SK-N-SH (cell line): ENCODE results near the gene MTHFS. TPM values are rescaled to one million over a fixed set of nuclear protein-coding genes. Genes with fewer than 3 reads are reported as not detected.
A peak's percentile ranks its signal among the peaks of the same experiment; 100 is the strongest.

Experiments
- CTCF ChIA-PET: fragments of 300-600, 350-600 bp; formaldehyde crosslinking; extraction: SDS; loops from one replicate; lab custom pipeline; 2021; lab: Yijun Ruan, JAX
- POLR2A ChIA-PET: fragments of 350-600 bp; sonication (Branson Sonifier 250); formaldehyde crosslinking; extraction: SDS; loops from one replicate; lab custom pipeline; 2020; ENCODE audit warnings: antibody characterized with exemption, inconsistent platforms; lab: Yijun Ruan, JAX
- DNase-seq: peaks from one replicate; pipeline ENCODE4 v3.0.0; 2012
- H2AFZ ChIP-seq: fragments of 200-600 bp; sonication (generic); 2 replicates; pipeline ENCODE4 v1.8.1; 2016; ENCODE audit warnings: antibody characterized with exemption, mild to moderate bottlenecking, low read depth
- H3F3A ChIP-seq: fragments of 200-600 bp; sonication (generic); replicated peaks from 2 replicates; pipeline ENCODE3; 2016; ENCODE audit warnings: antibody characterized with exemption, mild to moderate bottlenecking; ENCODE audit not compliant: insufficient read depth
- H3K27ac ChIP-seq, 2 experiments: fragments of 200-500 bp in 1 of 2; fragments of 200-600 bp in 1 of 2; sonication (Bioruptor generic) in 1 of 2; sonication (generic), shearing (Covaris generic) in 1 of 2; 2 replicates each; pipeline versions ENCODE4 v1.5.1 to v1.6.1; 2014 to 2016; ENCODE audit warnings: low read depth in 2 of 2, inconsistent platforms in 1 of 2, low read length in 1 of 2, mild to moderate bottlenecking in 1 of 2, mixed read lengths in 1 of 2
- H3K27me3 ChIP-seq: fragments of 200-600 bp; sonication (generic), shearing (Covaris generic); 2 replicates; pipeline ENCODE4 v1.6.1; 2016; ENCODE audit warnings: mixed run types; ENCODE audit not compliant: insufficient read depth
- H3K36me3 ChIP-seq, 2 experiments: fragments of 200-500 bp in 1 of 2; fragments of 200-600 bp in 1 of 2; sonication (Bioruptor generic) in 1 of 2; sonication (generic) in 1 of 2; replicated peaks in 1 of 2; 2 replicates each; pipeline versions ENCODE3 to v1.5.1; 2014 to 2016; ENCODE audit warnings: low read length in 1 of 2, mild to moderate bottlenecking in 1 of 2; ENCODE audit not compliant: insufficient read depth in 2 of 2, control insufficient read depth in 1 of 2
- H3K4me1 ChIP-seq, 2 experiments: fragments of 200-500 bp in 1 of 2; fragments of 200-600 bp in 1 of 2; sonication (Bioruptor generic) in 1 of 2; sonication (generic), shearing (Covaris generic) in 1 of 2; 2 replicates each; pipeline versions ENCODE4 v1.5.1 to v1.6.1; 2014 to 2016; ENCODE audit warnings: low read depth in 1 of 2, low read length in 1 of 2, mixed run types in 1 of 2; ENCODE audit not compliant: insufficient read depth in 2 of 2, control insufficient read depth in 1 of 2
- H3K4me2 ChIP-seq: fragments of 200-600 bp; sonication (generic), shearing (Covaris generic); 2 replicates; pipeline ENCODE4 v1.6.1; 2017; ENCODE audit warnings: mixed run types
- H3K4me3 ChIP-seq, 2 experiments: fragments of 200-500 bp in 1 of 2; fragments of 200-600 bp in 1 of 2; sonication (Bioruptor generic) in 1 of 2; sonication (generic), shearing (Covaris generic) in 1 of 2; 2 replicates each; pipeline versions ENCODE4 v1.5.1 to v1.8.1; 2014 to 2016; ENCODE audit warnings: low read depth in 2 of 2, inconsistent platforms in 1 of 2, low read length in 1 of 2, mild to moderate bottlenecking in 1 of 2, mixed read lengths in 1 of 2, moderate library complexity in 1 of 2
- H3K79me2 ChIP-seq: fragments of 200-600 bp; sonication (generic); 2 replicates; pipeline ENCODE4 v1.8.1; 2017; ENCODE audit warnings: mild to moderate bottlenecking; ENCODE audit not compliant: insufficient read depth
- H3K9ac ChIP-seq: fragments of 200-600 bp; sonication (generic); 2 replicates; pipeline ENCODE4 v1.6.1; 2017; ENCODE audit warnings: mixed run types
- H3K9me2 ChIP-seq: fragments of 200-600 bp; sonication (generic); 2 replicates; pipeline ENCODE4 v1.6.1; 2017; ENCODE audit warnings: mixed run types
- H3K9me3 ChIP-seq: fragments of 200-600 bp; sonication (generic); 2 replicates; pipeline ENCODE4 v1.6.1; 2017; ENCODE audit warnings: mixed run types, mild to moderate bottlenecking, moderate library complexity
- H4K20me1 ChIP-seq: fragments of 200-600 bp; sonication (generic); 2 replicates; pipeline ENCODE4 v1.6.1; 2017; ENCODE audit warnings: mild to moderate bottlenecking, mixed run types; ENCODE audit not compliant: insufficient read depth
- CTCF ChIP-seq: fragments of 200-600 bp; sonication (generic); IDR thresholded peaks from 2 replicates; pipeline ENCODE4 v1.6.1; 2017; ENCODE audit warnings: antibody characterized with exemption, mild to moderate bottlenecking, moderate library complexity
- ELF1 ChIP-seq: IDR thresholded peaks from 2 replicates; pipeline ENCODE4 v1.4.0; 2012
- FOSL2 ChIP-seq: IDR thresholded peaks from 2 replicates; pipeline ENCODE4 v1.4.0; 2012; ENCODE audit warnings: low read depth, mild to moderate bottlenecking, moderate library complexity, borderline replicate concordance
- FOXJ3 ChIP-seq: sonication (generic); formaldehyde crosslinking; IDR thresholded peaks from 2 replicates; pipeline ENCODE4 v1.5.1; 2020; ENCODE audit warnings: mild to moderate bottlenecking, missing genetic modification reagents
- JUND ChIP-seq: IDR thresholded peaks from 2 replicates; pipeline ENCODE4 v1.4.0; 2012
- MAX ChIP-seq: IDR thresholded peaks from 2 replicates; pipeline ENCODE4 v1.4.0; 2012; ENCODE audit warnings: low read depth
- MXI1 ChIP-seq: IDR thresholded peaks from 2 replicates; pipeline ENCODE4 v1.6.1; 2012; ENCODE audit warnings: mild to moderate bottlenecking, low read depth, low read length, improper control_type of control experiment
- RAD21 ChIP-seq: IDR thresholded peaks from 2 replicates; pipeline ENCODE4 v1.6.1; 2012; ENCODE audit warnings: mild to moderate bottlenecking, low read length
- RCOR1 ChIP-seq: fragments of 150-350 bp; IDR thresholded peaks from 2 replicates; pipeline ENCODE4 v1.6.1; 2017; ENCODE audit warnings: antibody characterized with exemption, low read length
- RXRA ChIP-seq: IDR thresholded peaks from 2 replicates; pipeline ENCODE4 v1.4.0; 2012; ENCODE audit warnings: low read depth, mild to moderate bottlenecking, borderline replicate concordance
- SIN3A ChIP-seq: IDR thresholded peaks from 2 replicates; pipeline ENCODE4 v1.6.1; 2012; ENCODE audit warnings: low read depth, mild to moderate bottlenecking, low read length, moderate library complexity, borderline replicate concordance
- SMC3 ChIP-seq: IDR thresholded peaks from 2 replicates; pipeline ENCODE4 v1.6.1; 2012; ENCODE audit warnings: low read depth, low read length, improper control_type of control experiment
- TAF1 ChIP-seq: IDR thresholded peaks from 2 replicates; pipeline ENCODE4 v1.6.1; 2012; ENCODE audit warnings: low read depth, mild to moderate bottlenecking, low read length, moderate library complexity, borderline replicate concordance
- TCF12 ChIP-seq: IDR thresholded peaks from 2 replicates; pipeline ENCODE4 v1.4.0; 2012
- TEAD4 ChIP-seq: IDR thresholded peaks from 2 replicates; pipeline ENCODE4 v1.4.0; 2012; ENCODE audit warnings: mild to moderate bottlenecking, borderline replicate concordance; ENCODE audit not compliant: insufficient read depth
- USF1 ChIP-seq: IDR thresholded peaks from 2 replicates; pipeline ENCODE4 v1.4.0; 2012; ENCODE audit warnings: low read depth, borderline replicate concordance
- USF2 ChIP-seq: fragments of 150-350 bp; IDR thresholded peaks from 2 replicates; pipeline ENCODE4 v1.6.1; 2017; ENCODE audit warnings: antibody characterized with exemption, low read length, low read depth, borderline replicate concordance
- YY1 ChIP-seq: IDR thresholded peaks from 2 replicates; pipeline ENCODE4 v1.4.0; 2012; ENCODE audit warnings: low read depth, mild to moderate bottlenecking
- WGBS: methylation state at CpG from one replicate; pipeline ENCODE4 v1.1.6; 2017; ENCODE audit warnings: low lambda C conversion rate; 5-methylcytosine and 5-hydroxymethylcytosine counted together
- polyA plus RNA-seq, 3 experiments: library from polyadenylated mRNA; depleted of rRNA; stranded (reverse); fragments of >200 nt; gene quantifications; 2 replicates each; pipeline ENCODE4 v1.2.3, GENCODE V29; 2012

Gene MTHFS
- polyA plus RNA-seq, 1 of the 3 experiments (the other 2 are of a cell fraction), result 21.9 TPM

- TF ChIP-seq TEAD4 (no peak), CTCF (no peak), RCOR1 (no peak), JUND (no peak), USF1 (no peak), FOSL2 (no peak), MAX (no peak), RAD21 (no peak), MXI1 (no peak)
Observed at GRCh38 chr15:79897701-79898113, 893 bp upstream of the MTHFS start (continued).

GRCh38 chr15:79897380-79897678 lies 515 bp upstream of the MTHFS start:
- Histone ChIP-seq H2AFZ (peak overlapping the region; percentile 84), H3K79me2 (peaks cover 6% of the 10 kb centered on the region; the same call in 1 of the 2 replicates), H3K27me3 (no peaks in the 10 kb centered on the region), H3K27ac (peak overlapping the region; percentile 60 to 91; a peak in 3 of 4 replicates), H4K20me1 (no peaks in the 10 kb centered on the region), H3K4me3 (peak overlapping the region; percentile 61 to 65), H3K9ac (peak overlapping the region; percentile 73), H3K36me3 (peaks cover 8 to 9% of the 10 kb centered on the region in 2 experiments), H3K4me2 (peak overlapping the region; percentile 73), H3K9me2 (no peaks in the 10 kb centered on the region), H3K4me1 (peaks cover 0 to 2% of the 10 kb centered on the region in 2 experiments; a peak in 2 of 4 replicates), H3K9me3 (no peaks in the 10 kb centered on the region), H3F3A (peaks cover 7% of the 10 kb centered on the region)
- no peak for TF ChIP-seq RCOR1
- TF ChIP-seq YY1, result no peak
- no peak for TF ChIP-seq USF2
- TF ChIP-seq SIN3A, result no peak
- no peak for TF ChIP-seq TAF1
- no peak for TF ChIP-seq FOXJ3 (CRISPR knock-in tag)
- no peak for TF ChIP-seq ELF1
- no peak for TF ChIP-seq TCF12
- TF ChIP-seq RXRA, result no peak
- TF ChIP-seq JUND, result no peak
- TF ChIP-seq SMC3, result no peak
- TF ChIP-seq TEAD4, result no peak
- ChIA-PET CTCF (interaction anchor here (1.5 to 1.6 kb wide), 2 partner anchors 32 to 275 kb away, joined by 3 to 5 read pairs; no protein-coding TSS in a partner anchor), POLR2A (interaction anchor here (1.1 to 3.4 kb wide), 2 partner anchors 25 to 26 kb away, joined by 3 to 12 read pairs; no protein-coding TSS in a partner anchor)
- DNase-seq, result no peak
- WGBS, result 43% methylated on average over 8 of the region's 8 CpGs
